ENCODE measurements around the gene IL23R.

Gene IL23R

DNA sequence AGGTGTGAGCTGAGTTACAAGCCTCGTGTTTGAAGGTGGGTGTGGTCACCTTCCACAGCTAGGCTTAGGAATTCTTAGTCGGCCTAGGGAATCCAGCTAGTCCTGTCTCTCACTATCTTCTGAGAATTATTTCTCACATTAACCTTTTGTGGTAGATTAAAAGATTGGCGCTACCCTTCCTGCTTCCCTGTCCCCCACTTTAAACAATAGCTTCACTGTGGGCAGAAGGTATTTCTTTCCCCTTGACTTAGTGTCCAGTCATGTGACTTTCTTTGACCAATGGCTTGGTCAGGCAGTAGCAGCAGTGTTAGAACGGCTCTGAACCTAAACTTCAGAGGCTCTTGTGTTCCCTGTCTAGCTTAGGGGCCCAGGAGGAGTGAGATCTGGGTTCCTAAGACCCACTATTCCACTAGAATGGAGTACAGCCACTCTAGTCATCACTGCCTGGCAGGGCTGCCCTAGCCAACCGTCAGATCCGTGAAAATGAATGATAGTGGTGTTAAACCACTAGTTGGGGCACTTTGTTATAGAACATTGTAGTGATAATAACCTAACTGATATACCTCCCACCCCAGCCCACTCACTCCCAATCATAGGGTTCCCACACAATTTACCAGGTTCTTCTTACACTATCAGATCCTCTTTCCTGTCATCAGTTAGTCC lies 17.6 kb upstream of the IL23R start:
- DNase-seq (ENCODE audit: low spot score) = no peak

DNA sequence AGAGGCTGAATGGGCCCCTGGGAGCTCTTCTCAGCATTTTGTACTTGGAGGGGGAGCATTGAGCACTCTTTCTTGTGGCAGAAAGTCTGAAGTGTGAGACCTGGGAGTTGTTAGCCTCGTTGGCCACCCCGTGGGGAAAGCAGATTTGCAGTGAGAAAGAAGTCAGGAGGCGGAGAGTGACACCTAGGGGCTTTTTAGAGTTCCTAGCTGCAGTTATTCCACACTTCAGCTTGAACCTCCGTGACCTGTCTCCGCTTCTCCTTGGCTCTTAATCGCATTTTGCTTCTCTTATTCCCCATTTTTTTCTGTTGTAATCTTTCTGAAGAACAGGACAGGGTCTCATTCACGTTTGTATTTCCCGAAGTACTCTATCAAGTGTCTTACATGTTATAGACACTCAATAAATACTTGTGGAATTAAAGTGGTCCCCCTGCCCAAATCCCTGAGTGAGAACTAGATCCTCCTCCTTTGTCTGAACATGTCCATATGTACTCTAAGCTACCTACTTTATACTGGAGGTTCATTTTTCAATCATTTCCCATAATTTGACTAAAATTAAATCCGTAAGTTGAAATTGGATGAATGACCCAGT lies 17.0 kb upstream of the IL23R start:
- DNase-seq (ENCODE audit: low spot score) = peak; percentile 62

DNA sequence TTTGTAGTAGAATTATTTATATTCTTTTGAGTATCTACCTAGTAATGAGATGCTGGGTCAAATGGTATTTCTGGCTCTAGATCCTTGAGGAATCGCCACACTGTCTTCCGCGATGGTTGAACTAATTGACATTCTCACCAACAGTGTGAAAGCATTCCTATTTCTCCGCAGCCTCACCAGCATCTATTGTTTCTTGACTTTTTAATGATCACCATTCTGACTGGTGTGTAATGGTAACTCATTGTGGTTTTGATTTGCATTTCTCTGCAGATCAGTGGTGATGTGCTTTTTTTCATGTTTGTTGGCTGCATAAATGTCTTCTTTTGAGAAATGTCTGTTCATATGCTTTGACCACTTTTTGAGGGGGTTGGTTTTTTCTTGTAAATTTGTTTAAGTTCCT lies 15.3 kb upstream of the IL23R start:
- no peak for DNase-seq (ENCODE audit: low spot score)

DNA sequence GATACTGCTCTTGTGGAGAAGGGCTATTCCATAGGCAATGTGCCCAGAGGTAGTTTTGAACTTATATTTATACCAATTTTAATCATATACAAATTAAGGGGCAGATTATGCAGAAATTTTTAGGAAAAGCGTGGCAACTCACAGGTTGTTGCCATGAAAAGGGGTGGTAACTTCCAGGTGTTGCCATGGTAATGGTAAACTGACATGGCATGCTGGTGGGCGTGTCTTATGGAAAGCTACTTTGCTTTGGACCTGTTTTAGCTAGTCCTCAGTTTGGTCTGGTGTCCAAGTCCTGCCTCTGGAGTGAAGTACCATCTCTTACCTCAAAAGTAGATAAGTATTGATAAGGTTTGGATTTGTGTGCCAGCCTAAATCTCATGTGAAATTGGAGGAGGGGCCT lies 7.9 kb upstream of the IL23R start:
- DNase-seq (ENCODE audit: low spot score) = no peak

DNA sequence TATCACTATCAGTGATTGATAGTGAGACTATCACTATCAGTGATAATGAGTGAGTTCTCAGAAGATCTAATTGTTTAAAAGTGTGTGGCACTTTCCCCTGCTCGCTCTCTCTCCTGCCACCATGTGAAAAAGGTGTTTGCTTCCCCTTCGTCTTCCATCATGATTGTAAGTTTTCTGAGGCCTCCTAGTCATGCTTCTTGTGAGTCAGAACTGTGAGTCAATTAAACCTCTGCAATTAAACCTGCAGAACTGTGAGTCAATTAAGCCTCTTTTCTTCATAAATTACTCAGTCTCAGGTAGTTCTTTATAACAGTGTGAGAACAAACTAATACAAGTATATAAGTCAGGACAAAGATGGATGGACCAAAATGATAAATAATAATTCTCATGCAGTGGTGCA lies 7.0 kb upstream of the IL23R start:
- DNase-seq (ENCODE audit: low spot score) = no peak

DNA sequence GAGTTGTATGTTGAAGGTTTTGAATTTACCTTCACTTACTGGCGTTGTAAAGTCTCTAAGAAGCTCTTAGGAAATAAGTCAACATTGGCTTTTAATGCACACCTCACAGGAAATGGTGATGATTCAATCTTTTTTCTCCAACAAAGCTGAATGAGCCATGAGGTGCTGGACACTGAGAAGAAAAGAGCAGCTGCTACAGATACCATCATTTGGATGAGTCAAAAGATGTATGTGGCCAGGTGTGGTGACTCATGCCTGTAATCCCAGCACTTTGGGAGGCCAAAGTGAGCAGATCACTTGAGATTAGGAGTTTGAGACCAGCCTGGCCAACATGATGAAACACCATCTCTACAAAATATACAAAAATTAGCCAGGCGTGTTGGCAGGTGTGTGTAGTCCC lies 3.3 kb upstream of the IL23R start:
- DNase-seq (ENCODE audit: low spot score) = no peak

DNA sequence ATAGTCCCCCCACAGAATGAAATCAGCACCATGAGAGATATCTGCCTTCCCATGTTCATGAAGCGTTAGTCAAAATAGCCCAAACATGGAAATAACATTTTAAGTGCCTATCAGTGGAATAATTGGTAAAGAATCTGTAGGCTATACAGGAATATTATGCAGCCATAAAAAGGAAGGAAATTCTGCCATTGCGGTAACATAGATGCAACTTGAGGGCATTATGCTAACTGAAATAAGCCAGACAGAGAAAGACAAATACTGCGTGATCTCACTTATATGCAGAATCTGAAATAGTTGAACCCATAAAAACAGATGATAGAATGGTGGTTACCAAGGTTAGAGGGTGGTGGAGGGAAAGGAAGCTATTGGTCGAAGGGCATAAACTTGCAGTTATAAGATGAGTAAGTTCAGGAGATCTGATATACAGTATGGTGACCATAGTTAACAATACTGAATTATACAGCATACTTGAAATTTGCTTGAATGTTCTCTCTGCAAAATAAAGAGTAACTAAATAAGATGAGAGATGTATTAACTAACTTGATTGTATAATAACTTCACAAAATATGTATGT lies 699 bp upstream of the IL23R start:
- no peak for DNase-seq (ENCODE audit: low spot score)

DNA sequence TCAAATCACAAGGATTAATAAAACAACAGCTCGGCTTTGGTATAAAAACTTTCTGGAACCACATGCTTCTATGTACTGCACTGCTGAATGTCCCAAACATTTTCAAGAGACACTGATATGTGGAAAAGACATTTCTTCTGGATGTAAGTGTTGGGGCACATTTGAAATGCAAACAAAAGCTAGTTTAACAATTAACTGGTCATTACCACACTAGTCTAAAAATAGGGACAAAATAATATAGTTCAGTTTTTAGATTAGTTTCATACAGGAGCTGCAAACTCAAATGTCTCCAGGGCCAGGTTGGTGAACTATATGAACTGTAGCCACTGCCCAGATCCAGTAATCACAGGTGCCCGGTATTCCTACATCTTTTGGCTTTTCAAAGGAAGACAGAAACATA lies 3.2 kb downstream of the IL23R start:
- no peak for DNase-seq (ENCODE audit: low spot score)

DNA sequence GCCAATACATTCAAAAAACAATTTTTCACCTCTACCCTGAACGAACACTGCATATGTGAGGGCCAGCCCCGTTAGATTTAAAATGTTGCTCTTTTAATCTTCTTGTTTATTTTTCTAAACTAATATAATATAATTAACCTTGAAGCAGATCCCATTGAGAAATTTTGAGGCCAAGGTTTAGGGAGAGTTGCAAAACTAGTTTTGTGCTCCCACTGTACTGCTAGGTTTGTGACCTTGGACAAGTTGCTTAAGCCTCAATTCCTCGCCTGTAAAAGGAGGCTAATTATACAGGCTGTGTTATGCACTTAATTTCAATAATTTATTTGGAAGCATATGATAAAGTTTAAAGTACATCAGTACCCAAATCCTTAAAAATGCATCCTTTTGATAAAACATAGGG lies 3.7 kb downstream of the IL23R start:
- DNase-seq (ENCODE audit: low spot score) = no peak

DNA sequence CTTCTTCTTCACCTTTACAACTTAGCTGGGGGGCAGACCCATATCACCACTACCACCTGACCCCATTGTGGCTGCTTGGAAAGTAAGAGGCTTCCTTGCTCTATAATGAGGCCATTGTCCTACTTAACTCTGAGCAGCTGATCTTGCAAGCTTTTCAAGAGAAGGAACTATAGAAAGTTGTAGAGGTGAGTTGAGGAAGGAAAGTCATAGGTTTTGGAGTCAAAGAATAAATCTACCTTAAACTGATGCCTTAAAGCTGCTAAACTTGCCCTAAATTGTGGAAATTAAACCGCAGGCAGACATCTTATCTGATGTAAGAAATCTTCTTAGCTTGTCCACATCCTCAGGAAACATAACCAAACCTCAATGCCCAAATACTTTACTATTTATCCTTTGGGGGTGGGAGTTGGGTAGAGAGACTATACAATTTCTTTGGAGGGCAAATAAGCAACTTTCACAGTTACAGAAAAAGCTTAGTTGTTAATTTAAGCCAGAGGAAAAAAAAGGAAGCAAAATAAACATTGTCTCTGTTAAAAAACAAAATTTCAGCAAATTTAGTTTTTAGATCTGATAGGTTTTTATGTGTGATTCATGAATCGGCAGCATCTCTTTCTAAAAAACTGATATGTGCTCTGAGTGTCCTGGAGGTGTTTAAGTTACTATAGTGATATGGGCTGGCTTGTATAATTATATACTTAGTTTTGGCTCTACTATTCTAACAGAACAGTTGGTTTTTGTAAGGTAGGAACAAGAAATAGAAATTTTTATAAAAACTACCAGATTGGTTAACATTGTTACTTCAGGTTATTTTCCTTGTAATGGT lies 4.7 kb downstream of the IL23R start:
- DNase-seq (ENCODE audit: low spot score) = no peak

DNA sequence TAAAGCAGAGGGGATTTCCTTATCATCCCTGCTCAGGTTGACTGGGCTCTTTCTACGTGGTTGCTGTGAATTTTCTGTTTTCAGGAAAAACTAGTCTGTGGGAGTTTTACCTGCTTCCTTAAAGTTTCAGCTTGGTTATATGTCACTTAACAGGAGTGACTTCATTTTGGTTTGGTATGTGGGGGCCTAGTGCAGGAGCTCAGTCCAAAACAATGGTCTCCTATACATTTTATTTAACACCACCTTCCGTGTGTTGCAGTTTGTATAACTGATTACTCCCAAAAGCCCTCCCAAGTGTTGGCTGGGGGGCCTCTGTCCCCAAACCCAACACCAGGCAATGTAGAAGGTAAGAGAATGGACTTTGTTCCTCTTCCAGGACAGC lies 5.3 kb downstream of the IL23R start:
- DNase-seq (ENCODE audit: low spot score) = no peak

DNA sequence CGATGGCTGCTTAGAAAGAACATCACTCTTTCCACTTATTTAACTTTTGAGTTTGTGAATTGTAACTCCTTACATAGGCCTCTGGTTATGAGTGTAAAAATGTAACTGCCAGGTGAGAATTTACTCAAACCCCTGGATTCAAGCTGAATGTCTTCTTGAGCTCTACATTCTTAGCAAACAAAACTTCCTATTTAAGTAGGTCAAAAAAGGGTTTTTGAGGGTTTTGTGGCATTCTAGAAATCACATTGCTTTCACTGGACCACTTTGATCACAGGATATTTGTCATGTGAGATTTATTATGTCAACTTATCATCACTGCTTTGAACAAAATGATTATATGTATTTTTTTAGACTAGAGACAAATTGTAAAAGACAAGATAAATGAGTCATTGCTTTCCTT lies 5.7 kb downstream of the IL23R start:
- no peak for DNase-seq (ENCODE audit: low spot score)

DNA sequence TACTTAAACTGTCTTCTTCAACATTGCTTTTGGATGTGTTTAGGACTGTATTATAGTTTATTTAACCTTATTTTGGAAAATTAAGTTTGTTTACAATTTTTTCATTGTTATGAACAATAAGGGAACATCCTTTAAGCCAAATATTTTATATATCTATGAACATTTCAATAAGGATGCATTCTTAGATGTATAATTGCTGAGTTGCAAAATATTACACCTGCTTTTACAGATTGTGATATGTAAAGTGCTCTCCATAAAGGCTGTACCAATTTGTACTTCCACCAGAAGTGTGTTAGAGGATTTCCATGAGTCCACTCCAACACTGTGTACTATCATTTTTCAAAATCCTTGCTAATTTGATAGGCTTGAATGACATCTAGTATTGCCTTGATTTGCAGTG lies 7.7 kb downstream of the IL23R start:
- DNase-seq (ENCODE audit: low spot score) = no peak

DNA sequence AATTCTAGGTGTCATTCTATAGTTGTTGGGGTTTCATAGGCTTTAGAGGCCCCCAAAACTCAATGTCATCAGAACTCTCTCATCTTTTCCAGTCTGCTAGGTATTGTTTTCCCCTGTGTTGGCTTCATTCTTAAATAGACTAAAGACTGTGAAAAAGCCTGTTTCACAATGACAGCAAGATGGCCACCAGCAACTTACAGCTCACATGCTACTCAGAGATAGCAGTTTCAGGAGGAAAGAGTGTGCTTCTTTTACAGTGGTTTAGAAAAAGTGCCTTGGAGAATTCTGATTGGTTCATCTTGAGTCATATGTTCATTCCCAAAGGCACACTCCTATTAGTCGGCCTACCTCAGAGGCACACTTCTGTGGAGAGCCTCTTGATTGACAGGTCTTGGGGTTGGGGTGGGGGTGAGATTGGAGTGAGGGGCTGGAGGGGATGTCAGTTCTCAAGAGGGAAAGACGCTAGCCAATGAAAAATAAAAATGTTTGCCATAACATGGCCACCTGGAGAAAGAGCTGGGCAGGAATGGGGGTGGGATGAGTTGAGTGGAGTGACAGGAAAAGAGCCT lies 8.5 kb downstream of the IL23R start:
- no peak for DNase-seq (ENCODE audit: low spot score)

DNA sequence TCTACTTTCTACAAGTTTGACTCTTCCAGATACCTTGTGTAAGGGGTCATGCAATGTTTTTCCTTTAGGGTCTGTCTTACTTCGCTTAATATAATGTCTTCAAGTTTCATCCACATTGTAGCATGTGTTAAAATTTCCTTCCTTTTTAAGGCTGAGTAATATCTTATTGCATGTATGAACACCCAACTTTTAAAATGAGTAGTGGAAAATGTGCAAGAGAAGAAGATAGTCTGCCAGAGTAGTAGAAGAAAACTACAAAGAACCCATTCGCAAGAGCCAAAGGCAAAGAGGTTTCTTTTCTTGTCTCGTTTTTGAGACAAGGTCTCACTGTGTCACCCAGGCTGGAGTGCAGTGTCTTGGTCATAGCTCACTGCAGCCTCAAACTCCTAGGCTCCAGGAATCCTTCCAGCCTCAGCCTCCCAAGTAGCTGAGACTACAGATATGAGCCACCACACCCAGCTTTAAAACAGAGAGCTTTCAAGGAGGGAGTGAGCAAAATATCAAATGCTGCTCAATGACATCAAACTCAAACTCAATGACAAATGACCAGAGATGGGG lies 9.4 kb downstream of the IL23R start:
- no peak for DNase-seq (ENCODE audit: low spot score)

DNA sequence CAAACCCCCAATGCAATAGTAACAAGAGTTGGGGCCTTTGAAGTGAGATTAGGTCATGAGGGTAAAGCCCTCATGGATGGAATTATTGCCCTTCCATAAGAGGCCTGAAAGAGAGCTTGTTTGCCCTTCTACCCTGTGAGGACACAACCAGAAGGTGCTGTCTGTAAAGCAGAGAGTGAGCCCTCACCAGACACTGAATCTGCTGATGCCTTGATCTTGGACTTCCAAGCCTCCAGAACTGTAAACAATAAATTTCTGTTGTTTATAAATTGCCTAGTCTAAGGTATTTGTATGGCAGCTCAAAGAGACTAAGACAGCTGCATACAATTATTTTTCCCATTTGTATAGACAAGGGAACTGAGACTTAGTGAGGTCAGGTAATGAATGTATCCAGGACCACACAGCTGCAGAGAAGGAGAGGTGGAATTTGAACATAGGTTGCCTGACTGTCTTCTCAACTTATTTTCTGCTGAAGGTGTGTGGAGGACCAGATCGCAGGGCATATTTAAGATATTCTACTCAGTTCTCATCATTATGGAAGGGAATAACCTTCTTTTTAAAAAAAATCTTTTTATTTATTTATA lies 18.7 kb downstream of the IL23R start:
- DNase-seq (ENCODE audit: low spot score) = no peak

DNA sequence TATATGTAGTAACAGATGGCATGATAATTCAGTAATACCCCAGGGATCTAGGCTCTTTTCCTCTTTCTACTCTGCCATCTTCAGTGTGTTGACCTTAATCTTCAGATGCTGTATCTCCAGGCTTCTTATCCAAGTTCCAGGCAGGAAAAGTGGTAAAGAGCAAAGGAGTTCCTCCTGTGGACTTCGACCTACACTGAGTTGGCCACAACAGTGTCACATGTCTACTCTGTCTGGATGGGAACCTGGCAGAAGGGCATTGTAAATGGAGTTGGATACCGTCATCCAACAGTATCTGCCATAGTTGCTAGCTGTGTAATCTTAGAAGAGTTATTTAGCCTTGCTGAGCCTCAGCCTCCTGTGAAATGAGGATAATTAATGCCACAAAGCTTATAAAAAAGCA lies 21.9 kb downstream of the IL23R start:
- DNase-seq (ENCODE audit: low spot score) = no peak

DNA sequence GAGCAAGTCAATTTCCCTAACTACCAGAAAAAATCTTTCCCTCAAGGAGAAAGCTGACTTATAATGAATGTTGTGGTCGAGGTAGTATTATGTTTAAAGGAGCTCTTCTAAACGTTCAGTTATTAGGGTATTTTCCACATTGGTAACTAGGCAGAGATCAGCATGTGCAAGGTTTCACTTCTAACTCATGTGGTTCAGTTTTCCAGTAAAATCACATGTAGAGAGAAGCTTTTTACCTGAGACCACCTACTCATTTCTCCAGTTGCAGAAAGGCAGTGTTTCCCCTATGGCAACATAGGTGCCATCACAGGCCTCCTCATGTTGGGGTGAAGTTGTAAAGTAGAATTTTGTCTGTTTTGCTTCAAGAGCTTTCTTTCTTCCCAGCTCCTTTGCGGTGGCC lies 23.7 kb downstream of the IL23R start:
- DNase-seq (ENCODE audit: low spot score) = no peak

DNA sequence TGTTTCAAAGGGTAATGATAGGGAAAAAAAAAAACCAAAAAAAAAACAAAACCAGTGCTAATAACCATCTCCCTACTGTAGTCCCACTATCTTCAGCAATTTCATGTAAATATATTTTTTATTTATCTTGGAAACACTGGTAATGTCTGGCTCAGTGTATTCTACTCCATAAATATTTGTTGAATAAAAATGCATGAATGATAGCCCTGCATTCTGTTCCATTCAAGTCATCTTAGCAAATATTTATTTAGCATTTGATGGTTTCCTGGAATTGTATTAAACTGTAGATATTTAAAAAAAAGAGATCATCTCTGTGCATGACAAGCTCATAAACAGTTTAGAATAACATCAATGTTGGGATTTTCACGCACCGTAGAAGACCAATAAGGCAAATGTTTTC lies 24.2 kb downstream of the IL23R start:
- DNase-seq (ENCODE audit: low spot score) = no peak

DNA sequence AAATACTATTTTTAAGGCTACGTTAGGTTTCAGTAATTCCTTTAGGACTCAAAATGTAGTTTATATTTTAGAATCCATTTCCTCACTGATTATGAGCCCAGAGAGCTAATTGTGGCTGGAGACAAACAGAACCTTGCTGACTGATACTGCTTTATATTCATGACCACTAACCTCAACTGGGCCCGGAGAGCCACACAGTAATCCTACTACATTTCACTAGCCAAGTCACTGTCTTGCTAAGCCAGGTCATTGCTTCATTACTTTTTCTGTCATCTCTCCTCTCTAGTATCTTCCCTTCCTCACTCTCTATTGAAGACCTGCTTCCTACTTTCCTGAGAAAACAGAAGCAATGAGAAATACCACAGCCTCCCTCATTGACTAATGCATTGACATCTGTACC lies 24.7 kb downstream of the IL23R start:
- DNase-seq (ENCODE audit: low spot score) = no peak

DNA sequence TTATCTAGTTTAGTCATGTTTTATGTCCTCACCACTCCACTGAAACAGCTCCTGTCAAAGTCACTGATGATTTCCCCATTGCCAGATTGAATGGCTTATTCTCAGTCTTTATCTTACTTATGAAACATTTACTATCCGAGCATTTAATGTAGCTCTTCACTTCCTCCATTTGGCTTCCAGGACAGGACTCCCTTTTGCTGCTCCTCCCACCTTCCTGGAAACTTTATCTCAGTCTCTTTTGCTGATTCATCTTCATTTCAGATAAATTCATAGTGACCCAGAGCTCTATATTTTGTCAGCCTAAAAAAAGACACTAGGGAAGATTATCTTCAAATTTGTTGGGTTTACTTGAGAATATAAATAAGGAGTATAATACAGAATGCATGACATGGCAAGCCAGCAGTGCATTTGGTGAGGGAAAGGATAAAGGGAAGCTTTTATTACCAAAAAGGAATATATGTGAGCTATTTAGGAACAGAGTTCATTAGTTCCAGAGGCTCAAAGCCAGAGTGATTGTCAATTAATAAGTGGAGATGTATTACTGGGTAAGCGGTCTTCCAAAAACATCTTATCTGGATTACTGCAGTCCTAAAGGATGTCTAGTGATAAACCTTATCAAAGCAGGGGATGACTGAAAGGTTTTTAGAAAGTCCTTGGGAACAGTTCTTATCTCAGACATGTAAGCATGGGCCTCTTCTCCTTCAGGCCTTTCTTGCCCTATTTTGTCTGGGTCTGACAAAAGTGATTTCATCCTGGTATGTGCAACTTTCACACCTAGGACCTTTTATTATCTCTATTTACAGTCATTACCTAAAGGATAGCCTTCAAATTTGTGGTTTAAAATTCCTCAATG lies 25.6 kb downstream of the IL23R start:
- DNase-seq (ENCODE audit: low spot score) = no peak

Data from hepatic stellate cell (primary cell).